IMR-90 (cell line): Measurements from ENCODE around the gene FARP1.

Experiments
- POLR2A ChIP-seq: IDR thresholded peaks from 2 replicates; pipeline ENCODE4 v1.6.1; 2012; ENCODE audit warnings: mild to moderate bottlenecking, low read depth, low read length
- TF ChIP-seq, protein P1 (sequence below): conservative IDR thresholded peaks from 2 replicates; pipeline ENCODE4 v1.5.1; 2012; ENCODE audit warnings: mild to moderate bottlenecking, low read depth, low read length, improper control_type of control experiment

- TF ChIP-seq, protein P1, sequence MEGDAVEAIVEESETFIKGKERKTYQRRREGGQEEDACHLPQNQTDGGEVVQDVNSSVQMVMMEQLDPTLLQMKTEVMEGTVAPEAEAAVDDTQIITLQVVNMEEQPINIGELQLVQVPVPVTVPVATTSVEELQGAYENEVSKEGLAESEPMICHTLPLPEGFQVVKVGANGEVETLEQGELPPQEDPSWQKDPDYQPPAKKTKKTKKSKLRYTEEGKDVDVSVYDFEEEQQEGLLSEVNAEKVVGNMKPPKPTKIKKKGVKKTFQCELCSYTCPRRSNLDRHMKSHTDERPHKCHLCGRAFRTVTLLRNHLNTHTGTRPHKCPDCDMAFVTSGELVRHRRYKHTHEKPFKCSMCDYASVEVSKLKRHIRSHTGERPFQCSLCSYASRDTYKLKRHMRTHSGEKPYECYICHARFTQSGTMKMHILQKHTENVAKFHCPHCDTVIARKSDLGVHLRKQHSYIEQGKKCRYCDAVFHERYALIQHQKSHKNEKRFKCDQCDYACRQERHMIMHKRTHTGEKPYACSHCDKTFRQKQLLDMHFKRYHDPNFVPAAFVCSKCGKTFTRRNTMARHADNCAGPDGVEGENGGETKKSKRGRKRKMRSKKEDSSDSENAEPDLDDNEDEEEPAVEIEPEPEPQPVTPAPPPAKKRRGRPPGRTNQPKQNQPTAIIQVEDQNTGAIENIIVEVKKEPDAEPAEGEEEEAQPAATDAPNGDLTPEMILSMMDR: no peak
- TF ChIP-seq POLR2A: no peak
Measured at GRCh38 chr13:98157609-98158008, 14.7 kb downstream of the FARP1 start.
